Activated gamma-delta T cell treated with Interleukin-2 at 50 U/mL for 16 hours (primary cell): Measurements from ENCODE around the gene ELK4.

Source experiments
- DNase-seq: peaks from one replicate; pipeline ENCODE4 v3.0.0-alpha.2; 2020

ELK4 gene

GRCh38 chr1:205626216-205626615, 5.6 kb downstream of the ELK4 start:
- DNase-seq = no peak

GRCh38 chr1:205623646-205624045, 8.2 kb downstream of the ELK4 start:
- DNase-seq = no peak

- DNase-seq = no peak
Observed at GRCh38 chr1:205620269-205620668, 11.5 kb downstream of the ELK4 start.

- no peak for DNase-seq
Observed at GRCh38 chr1:205619376-205619775, 12.4 kb downstream of the ELK4 start.

- no peak for DNase-seq
Observed at GRCh38 chr1:205616563-205617293, 15.1 kb downstream of the ELK4 start.

GRCh38 chr1:205615789-205616188, 16.0 kb downstream of the ELK4 start:
- no peak for DNase-seq

- no peak for DNase-seq
Observed at GRCh38 chr1:205613854-205614412, 17.9 kb downstream of the ELK4 start.

- no peak for DNase-seq
Observed at GRCh38 chr1:205612556-205612955, 19.3 kb downstream of the ELK4 start.

GRCh38 chr1:205612104-205612503, 19.7 kb downstream of the ELK4 start:
- DNase-seq = no peak

GRCh38 chr1:205610901-205611466, 20.8 kb downstream of the ELK4 start:
- no peak for DNase-seq

- DNase-seq = no peak
Observed at GRCh38 chr1:205610036-205610435, 21.8 kb downstream of the ELK4 start.

GRCh38 chr1:205604825-205605505, 26.8 kb downstream of the ELK4 start:
- no peak for DNase-seq

GRCh38 chr1:205604059-205604458, 27.8 kb downstream of the ELK4 start:
- no peak for DNase-seq

GRCh38 chr1:205601205-205601604, 30.6 kb downstream of the ELK4 start:
- no peak for DNase-seq

GRCh38 chr1:205600085-205600484, 31.7 kb downstream of the ELK4 start:
- no peak for DNase-seq

GRCh38 chr1:205599669-205600042, 32.2 kb downstream of the ELK4 start:
- DNase-seq = no peak

- no peak for DNase-seq
Observed at GRCh38 chr1:205598841-205599668, 32.8 kb downstream of the ELK4 start.

GRCh38 chr1:205597691-205598314, 34.0 kb downstream of the ELK4 start:
- no peak for DNase-seq

- no peak for DNase-seq
Observed at GRCh38 chr1:205596876-205597275, 34.9 kb downstream of the ELK4 start.

GRCh38 chr1:205595861-205596260, 36.0 kb downstream of the ELK4 start:
- no peak for DNase-seq

- DNase-seq = no peak
Observed at GRCh38 chr1:205595435-205595834, 36.4 kb downstream of the ELK4 start.

- DNase-seq = no peak
Observed at GRCh38 chr1:205594846-205595245, 37.0 kb downstream of the ELK4 start.

- no peak for DNase-seq
Observed at GRCh38 chr1:205593967-205594366, 37.8 kb downstream of the ELK4 start.
